Measurements from ENCODE around the gene B4GAT1. TPM values are rescaled to one million over a fixed set of nuclear protein-coding genes. Genes with fewer than 3 reads are reported as not detected.

Gene B4GAT1
- polyA plus RNA-seq, 2 of the 4 experiments (the other 2 are of a cell fraction), result 11.0 to 18.0 TPM

- H3K9me3 ChIP-seq, result no peaks in the 10 kb centered on the region
- DNase-seq (ENCODE audit: low read depth in 1 of 2, low spot score in 1 of 2) (peak; percentile 94 to 98), ATAC-seq (peak; percentile 75 to 93), FAIRE-seq (no peak)
- peak; percentile 41 for TF ChIP-seq POLR2A (IDR thresholded peaks at IDR 0.05; ENCODE audit: low read length)
- no peak for TF ChIP-seq ZFP36 (IDR thresholded peaks at IDR 0.05; ENCODE audit: borderline replicate concordance, partially characterized antibody)
- 0 out of 2 replicates have a peak, but pooled peaks have one; percentile 44 for TF ChIP-seq E2F6 (IDR thresholded peaks at IDR 0.05; ENCODE audit: borderline replicate concordance, low read depth)
- peak; percentile 24; the same call in 1 of the 2 replicates for TF ChIP-seq PHF8 (IDR thresholded peaks at IDR 0.05; ENCODE audit: borderline replicate concordance, low read depth)
- H3K4me1 ChIP-seq, result peaks cover 17% of the 10 kb centered on the region
- peak overlapping the region; percentile 79 for H3K4me2 ChIP-seq
- H3K4me3 ChIP-seq, result peak overlapping the region; percentile 42
- peak overlapping the region; percentile 72 to 88 for H3K27ac ChIP-seq
- 8% methylated on average over 42 of the region's 52 CpGs for WGBS (ENCODE audit: missing lambda C conversion rate)
- CTCF ChIA-PET, result interaction anchor here (0.5 to 12.2 kb wide), 20 partner anchors 9 to 298 kb away, joined by 3 to 247 read pairs (median 12); partner anchors contain the start of genes B4GAT1, BRMS1, RIN1 and TMEM151A
- POLR2A ChIA-PET, result interaction anchor here (0.5 to 3.0 kb wide), 18 partner anchors 9 to 391 kb away, joined by 3 to 42 read pairs (median 4); partner anchors contain the start of genes BRMS1, DPP3, MRPL11 and RIN1
These were observed 34.7 kb downstream of the B4GAT1 start for GRCh38 chr11:66312549-66313320.

GRCh38 chr11:66311965-66312548 lies 35.4 kb downstream of the B4GAT1 start:
- CTCF ChIA-PET, result interaction anchor here (0.5 to 12.2 kb wide), 32 partner anchors 8 to 685 kb away, joined by 3 to 247 read pairs (median 6); partner anchors contain the start of genes B4GAT1, BRMS1, MRPL11 and RIN1
- ATAC-seq, result peak; percentile 83 to 89
- WGBS (ENCODE audit: missing lambda C conversion rate), result 3% methylated on average over 28 of the region's 44 CpGs
- TF ChIP-seq CBX8 (IDR thresholded peaks at IDR 0.05) (no peak), SMC3 (IDR thresholded peaks at IDR 0.05) (peak; percentile 97), NR3C1 (IDR thresholded peaks at IDR 0.05) (no peak), BHLHE40 (IDR thresholded peaks at IDR 0.05; ENCODE audit: low read depth, low read length) (no peak), RARB (CRISPR knock-in tag; IDR thresholded peaks at IDR 0.05) (no peak), PHF8 (IDR thresholded peaks at IDR 0.05; ENCODE audit: borderline replicate concordance, low read depth) (peak; percentile 31; the same call in 1 of the 2 replicates), RNF2 (IDR thresholded peaks at IDR 0.05; ENCODE audit: borderline replicate concordance, low read depth) (no peak), MAZ (IDR thresholded peaks at IDR 0.05; ENCODE audit: borderline replicate concordance, low read depth, low read length) (no peak), HEYL (CRISPR knock-in tag; IDR thresholded peaks at IDR 0.05) (no peak), E2F6 (IDR thresholded peaks at IDR 0.05; ENCODE audit: borderline replicate concordance, low read depth) (0 out of 2 replicates have a peak, but pooled peaks have one; percentile 22), KDM1A (IDR thresholded peaks at IDR 0.05; ENCODE audit: low read depth) (no peak), CHD4 (IDR thresholded peaks at IDR 0.05; ENCODE audit: borderline replicate concordance) (no peak), POLR2AphosphoS2 (conservative IDR thresholded peaks at IDR 0.05; ENCODE audit: low read length) (no peak), RFX5 (IDR thresholded peaks at IDR 0.05) (no peak), FOSL2 (IDR thresholded peaks at IDR 0.05) (no peak), FOSL2 (CRISPR knock-in tag; IDR thresholded peaks at IDR 0.05) (no peak), PBX3 (IDR thresholded peaks at IDR 0.05) (no peak), POLR2A (IDR thresholded peaks at IDR 0.05; ENCODE audit: low read length) (no peak), HDAC2 (IDR thresholded peaks at IDR 0.05) (no peak), TP53 (CRISPR knock-in tag; IDR thresholded peaks at IDR 0.05) (no peak), MAX (IDR thresholded peaks at IDR 0.05) (peak; percentile 62; the same call in 1 of the 2 replicates), EHF (CRISPR knock-in tag; IDR thresholded peaks at IDR 0.05) (no peak), MAFK (IDR thresholded peaks at IDR 0.05; ENCODE audit: partially characterized antibody) (no peak), CHD2 (IDR thresholded peaks at IDR 0.05; ENCODE audit: low read length, partially characterized antibody) (no peak), RAD21 (conservative IDR thresholded peaks at IDR 0.05 in 1 of 2, IDR thresholded peaks at IDR 0.05 in 1 of 2) (peak; percentile 96 to 99), EHMT2 (IDR thresholded peaks at IDR 0.05; ENCODE audit: low read depth) (no peak), NFE2L2 (conservative IDR thresholded peaks at IDR 0.05; ENCODE audit: low read length) (no peak), HOXA7 (CRISPR knock-in tag; IDR thresholded peaks at IDR 0.05) (no peak), USF2 (IDR thresholded peaks at IDR 0.05) (no peak)
- TF ChIP-seq, protein P1, sequence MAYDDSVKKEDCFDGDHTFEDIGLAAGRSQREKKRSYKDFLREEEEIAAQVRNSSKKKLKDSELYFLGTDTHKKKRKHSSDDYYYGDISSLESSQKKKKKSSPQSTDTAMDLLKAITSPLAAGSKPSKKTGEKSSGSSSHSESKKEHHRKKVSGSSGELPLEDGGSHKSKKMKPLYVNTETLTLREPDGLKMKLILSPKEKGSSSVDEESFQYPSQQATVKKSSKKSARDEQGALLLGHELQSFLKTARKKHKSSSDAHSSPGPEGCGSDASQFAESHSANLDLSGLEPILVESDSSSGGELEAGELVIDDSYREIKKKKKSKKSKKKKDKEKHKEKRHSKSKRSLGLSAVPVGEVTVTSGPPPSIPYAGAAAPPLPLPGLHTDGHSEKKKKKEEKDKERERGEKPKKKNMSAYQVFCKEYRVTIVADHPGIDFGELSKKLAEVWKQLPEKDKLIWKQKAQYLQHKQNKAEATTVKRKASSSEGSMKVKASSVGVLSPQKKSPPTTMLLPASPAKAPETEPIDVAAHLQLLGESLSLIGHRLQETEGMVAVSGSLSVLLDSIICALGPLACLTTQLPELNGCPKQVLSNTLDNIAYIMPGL (CRISPR knock-in tag; IDR thresholded peaks at IDR 0.05; ENCODE audit: borderline replicate concordance), result peak; percentile 75; the same call in 1 of the 2 replicates

More at GRCh38 chr11:66311965-66312548, 35.4 kb downstream of the B4GAT1 start:
- Histone ChIP-seq H3K4me3 (peak overlapping the region; percentile 42), H3K9me3 (no peaks in the 10 kb centered on the region), H3K4me2 (peak overlapping the region; percentile 79), H3K4me1 (peaks cover 13% of the 10 kb centered on the region), H3K27ac (peak overlapping the region; percentile 76 to 88)
- FAIRE-seq (peak; percentile 49), DNase-seq (ENCODE audit: low read depth in 1 of 2, low spot score in 1 of 2) (peak; percentile 93 to 98)
- POLR2A ChIA-PET, result interaction anchor here (0.7 to 3.0 kb wide), 16 partner anchors 10 to 168 kb away, joined by 3 to 42 read pairs (median 4); partner anchors contain the start of genes BRMS1, DPP3, MRPL11 and RIN1
